IMR-90 (cell line): Measurements from ENCODE around the gene LAMTOR4. TPM values are rescaled to one million over a fixed set of nuclear protein-coding genes. Genes with fewer than 3 reads are reported as not detected.

Experiments used
- ATAC-seq: fragments of 200-7000 bp; cut with Tn5 transposase; 2 replicates; pipeline ENCODE4 v1.9.1; 2020; ENCODE audit warnings: low read depth, mild to moderate bottlenecking, moderate library complexity
- BruUV-seq: library from RNA; stranded (reverse); fragments of 400-500 nt; replicated peaks from 2 replicates; lab custom pipeline; 2021; lab: Mats Ljungman, UMichigan
- CTCF ChIA-PET: fragments of 300-600 bp; formaldehyde crosslinking; extraction: SDS; loops from one replicate; lab custom pipeline; 2021; ENCODE audit warnings: antibody characterized with exemption; lab: Yijun Ruan, JAX
- POLR2A ChIA-PET: fragments of 300-600 bp; sonication (Branson Sonifier 250); formaldehyde crosslinking; loops from one replicate; lab custom pipeline; 2022; ENCODE audit warnings: antibody characterized with exemption; ENCODE audit not compliant: unreplicated experiment; lab: Charles Lee
- DNase-seq: peaks from one replicate; pipeline ENCODE4 v3.0.0; 2013
- H2AFZ ChIP-seq: replicated peaks from 2 replicates; pipeline ENCODE3; 2013; ENCODE audit warnings: low read length, mild to moderate bottlenecking; ENCODE audit not compliant: poor library complexity
- H2AK5ac ChIP-seq: 2 replicates; pipeline ENCODE4 v1.6.1; 2013; ENCODE audit warnings: low read depth, low read length, inconsistent platforms
- H2AK9ac ChIP-seq: replicated peaks from 2 replicates; pipeline ENCODE3; 2013; ENCODE audit warnings: mild to moderate bottlenecking, low read depth, low read length, moderate library complexity; ENCODE audit not compliant: poor library complexity
- H2BK120ac ChIP-seq: 2 replicates; pipeline ENCODE4 v1.6.1; 2013; ENCODE audit warnings: low read depth, low read length, inconsistent platforms
- H2BK15ac ChIP-seq: 3 replicates; pipeline ENCODE4 v1.6.1; 2013; ENCODE audit warnings: low read depth, low read length, inconsistent platforms
- H2BK20ac ChIP-seq: 2 replicates; pipeline ENCODE4 v1.6.1; 2013; ENCODE audit warnings: low read depth, mild to moderate bottlenecking, inconsistent platforms, low read length, moderate library complexity
- H2BK5ac ChIP-seq: 2 replicates; pipeline ENCODE4 v1.6.1; 2013; ENCODE audit warnings: mild to moderate bottlenecking, low read depth, low read length, inconsistent platforms; ENCODE audit not compliant: poor library complexity, severe bottlenecking
- H3K14ac ChIP-seq: replicated peaks from 2 replicates; pipeline ENCODE4 v1.6.1; 2013; ENCODE audit warnings: low read depth, low read length, inconsistent platforms
- H3K18ac ChIP-seq: 2 replicates; pipeline ENCODE4 v1.6.1; 2013; ENCODE audit warnings: low read depth, low read length, control low read depth
- H3K23ac ChIP-seq: 2 replicates; pipeline ENCODE4 v1.6.1; 2013; ENCODE audit warnings: low read depth, low read length, inconsistent platforms
- H3K27ac ChIP-seq: 2 replicates; pipeline ENCODE4 v1.5.1; 2013; ENCODE audit warnings: mild to moderate bottlenecking, control low read depth, low read length; ENCODE audit not compliant: insufficient read depth
- H3K27me3 ChIP-seq: 2 replicates; pipeline ENCODE4 v1.6.1; 2013; ENCODE audit warnings: low read length; ENCODE audit not compliant: control insufficient read depth, insufficient read depth
- H3K36me3 ChIP-seq: 2 replicates; pipeline ENCODE4 v1.6.1; 2013; ENCODE audit warnings: low read length, mixed read lengths; ENCODE audit not compliant: control insufficient read depth, insufficient read depth
- H3K4ac ChIP-seq: 2 replicates; pipeline ENCODE4 v1.6.1; 2013; ENCODE audit warnings: low read depth, low read length, inconsistent platforms
- H3K4me1 ChIP-seq: 2 replicates; pipeline ENCODE4 v1.6.1; 2013; ENCODE audit warnings: low read length, mixed read lengths; ENCODE audit not compliant: control insufficient read depth, insufficient read depth
- H3K4me2 ChIP-seq: 2 replicates; pipeline ENCODE4 v1.6.1; 2013; ENCODE audit warnings: low read depth, mild to moderate bottlenecking, control low read depth, low read length, moderate library complexity
- H3K4me3 ChIP-seq: 2 replicates; pipeline ENCODE4 v1.5.1; 2013; ENCODE audit warnings: low read depth, mild to moderate bottlenecking, control low read depth, low read length, moderate library complexity; ENCODE audit not compliant: insufficient read depth
- H3K56ac ChIP-seq: 2 replicates; pipeline ENCODE4 v1.6.1; 2013; ENCODE audit warnings: low read length, inconsistent platforms; ENCODE audit not compliant: insufficient read depth; ENCODE audit errors: extremely low read depth
- H3K79me1 ChIP-seq, 2 experiments: 2 replicates each; pipeline ENCODE4 v1.6.1; 2013; ENCODE audit warnings: low read length in 2 of 2, inconsistent platforms in 1 of 2, low read depth in 1 of 2
- H3K9ac ChIP-seq: 2 replicates; pipeline ENCODE4 v1.6.1; 2013; ENCODE audit warnings: low read depth, low read length, control low read depth
- H3K9me1 ChIP-seq: 2 replicates; pipeline ENCODE4 v1.6.1; 2013; ENCODE audit warnings: low read length, inconsistent platforms; ENCODE audit not compliant: insufficient read depth
- H3K9me3 ChIP-seq: 2 replicates; pipeline ENCODE4 v1.6.1; 2013; ENCODE audit warnings: low read length; ENCODE audit not compliant: control insufficient read depth, insufficient read depth
- H4K20me1 ChIP-seq: 2 replicates; pipeline ENCODE4 v1.6.1; 2013; ENCODE audit warnings: low read length, inconsistent platforms; ENCODE audit not compliant: insufficient read depth
- H4K5ac ChIP-seq: 2 replicates; pipeline ENCODE4 v1.6.1; 2013; ENCODE audit warnings: mild to moderate bottlenecking, low read depth, low read length, control low read depth
- H4K8ac ChIP-seq, 2 experiments: 2 replicates each; pipeline ENCODE4 v1.6.1; 2013; ENCODE audit warnings: low read depth in 2 of 2, low read length in 2 of 2, control low read depth in 1 of 2, inconsistent platforms in 1 of 2
- H4K91ac ChIP-seq: 2 replicates; pipeline ENCODE4 v1.6.1; 2013; ENCODE audit warnings: low read depth, low read length, inconsistent platforms; ENCODE audit not compliant: insufficient read depth
- MAZ ChIP-seq: IDR thresholded peaks from 2 replicates; pipeline ENCODE4 v1.6.1; 2012; ENCODE audit warnings: low read depth, mild to moderate bottlenecking, low read length, improper control_type of control experiment, moderate library complexity, borderline replicate concordance
- POLR2A ChIP-seq: IDR thresholded peaks from 2 replicates; pipeline ENCODE4 v1.6.1; 2012; ENCODE audit warnings: mild to moderate bottlenecking, low read depth, low read length
- WGBS, 2 experiments: methylation state at CpG; one replicate each; pipeline versions ENCODE4 v1.1.5 to v1.1.7; 2013; ENCODE audit warnings: missing lambda C conversion rate in 2 of 2; ENCODE audit not compliant: insufficient read length in 1 of 2; ENCODE audit errors: extremely low coverage in 2 of 2; 5-methylcytosine and 5-hydroxymethylcytosine counted together
- dilution Hi-C: fragments of 300-500 bp; cut with HindIII; formaldehyde crosslinking; loops from one replicate; pipeline ENCODE4 v1.14.3; 2018; ENCODE audit warnings: low sequenced_read_pairs; ENCODE audit not compliant: unreplicated experiment
- in situ Hi-C: fragments of 300-500 bp; cut with MboI; formaldehyde crosslinking; loops from 3 replicates; pipeline ENCODE4 v1.14.3; 2019; ENCODE audit warnings: low sequenced_read_pairs, inconsistent platforms, mixed read lengths
- intact Hi-C: fragments of 100-400 bp; cut with micrococcal nuclease; formaldehyde crosslinking; loops from 2 replicates; pipeline ENCODE4 v1.10.0; 2022
- polyA plus RNA-seq, 3 experiments: library from polyadenylated mRNA; depleted of rRNA; stranded (reverse); fragments of >200 nt; gene quantifications; 2 replicates each; pipeline ENCODE4 v1.2.3, GENCODE V29; 2012; ENCODE audit warnings: low replicate concordance in 1 of 3
- total RNA-seq: library from RNA; depleted of rRNA; stranded (reverse); fragments of >200 nt; gene quantifications from 2 replicates; pipeline ENCODE4 v1.2.3, GENCODE V29; 2012
- TF ChIP-seq, protein P1 (sequence below): fragments of 150-350 bp; IDR thresholded peaks from 2 replicates; pipeline ENCODE4 v1.6.1; 2016; ENCODE audit warnings: low read depth, mild to moderate bottlenecking, low read length, moderate library complexity, borderline replicate concordance

LAMTOR4 gene
- total and polyA plus RNA-seq, 2 of the 4 experiments (the other 2 are of a cell fraction), result 134 to 268 TPM

DNA sequence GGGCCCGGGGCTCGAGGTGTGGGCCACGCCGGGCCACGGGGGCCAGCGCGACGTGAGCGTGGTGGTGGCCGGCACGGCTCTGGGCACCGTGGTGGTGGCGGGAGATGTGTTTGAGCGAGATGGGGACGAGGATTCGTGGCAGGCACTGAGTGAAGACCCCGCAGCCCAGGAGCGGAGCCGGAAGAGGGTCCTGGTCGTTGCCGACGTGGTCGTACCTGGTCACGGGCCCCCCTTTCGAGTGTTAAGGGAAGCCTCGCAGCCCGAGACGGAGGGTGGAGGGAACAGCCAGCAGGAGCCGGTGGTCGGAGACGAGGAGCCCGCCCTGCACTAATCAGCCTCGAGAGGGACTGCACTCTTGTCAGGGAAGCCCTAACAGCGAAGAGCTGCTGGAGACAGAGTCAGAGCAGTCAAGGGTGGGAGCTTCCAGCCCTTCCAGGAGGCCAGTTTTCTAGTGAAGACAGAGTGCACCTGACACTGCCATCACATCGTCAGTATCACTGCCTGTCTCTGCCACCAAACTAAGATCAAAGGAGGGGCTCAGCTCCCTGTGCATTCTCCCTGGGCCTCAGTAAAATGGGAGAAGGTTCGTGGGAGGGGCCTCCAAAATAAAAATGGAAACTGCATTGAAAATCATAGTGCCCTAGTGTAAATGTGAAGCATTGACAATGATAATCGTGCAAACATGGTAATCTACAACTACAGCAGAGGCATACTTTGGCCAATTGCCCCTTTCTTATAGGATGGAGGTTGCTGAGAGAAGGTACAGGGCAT, 20.7 kb upstream of the LAMTOR4 start:
- Histone ChIP-seq H3K4me2 (peak overlapping the region; percentile 88), H3K4me3 (peak overlapping the region; percentile 68), H4K8ac (peak overlapping the region; percentile 92 to 94), H3K9me3 (no peaks in the 10 kb centered on the region), H3K18ac (peak overlapping the region; percentile 13; the same call in 1 of the 2 replicates), H3K9ac (peak overlapping the region; percentile 97), H4K20me1 (no peaks in the 10 kb centered on the region), H3K36me3 (peaks cover 4% of the 10 kb centered on the region; the same call in 1 of the 2 replicates), H4K91ac (peak overlapping the region; percentile 78), H3K23ac (peak overlapping the region; percentile 94), H2AFZ (peak overlapping the region; percentile 92), H2BK15ac (peak overlapping the region; percentile 1; the same call in 1 of the 3 replicates), H3K56ac (peak overlapping the region; percentile 17; the same call in 1 of the 2 replicates), H3K4me1 (peaks cover 2% of the 10 kb centered on the region; the same call in 1 of the 2 replicates), H3K79me1 (peaks cover 12 to 43% of the 10 kb centered on the region in 2 experiments; a peak in 3 of 4 replicates), H2BK20ac (no peak overlapping the region), H3K27ac (peak overlapping the region; percentile 94), H3K27me3 (no peaks in the 10 kb centered on the region), H2AK5ac (peak overlapping the region; percentile 86), H2AK9ac (peak overlapping the region; percentile 96), H3K4ac (peak overlapping the region; percentile 93), H2BK5ac (peak overlapping the region; percentile 92), H3K14ac (peak overlapping the region; percentile 82), H3K9me1 (peaks cover 4% of the 10 kb centered on the region; the same call in 1 of the 2 replicates), H4K5ac (peak overlapping the region; percentile 75), H2BK120ac (peak overlapping the region; percentile 4; the same call in 1 of the 2 replicates)
- in situ Hi-C loops (no loop called here), dilution Hi-C loops (no loop called here), intact Hi-C loops (no loop called here)
- ATAC-seq (peak; percentile 10), DNase-seq (no peak)
- ChIA-PET POLR2A (no interaction called here), CTCF (interaction anchor here (0.6 kb wide), 1 partner anchor 138 kb away, joined by 3 read pairs; no protein-coding TSS in a partner anchor)
- TF ChIP-seq, protein P1, sequence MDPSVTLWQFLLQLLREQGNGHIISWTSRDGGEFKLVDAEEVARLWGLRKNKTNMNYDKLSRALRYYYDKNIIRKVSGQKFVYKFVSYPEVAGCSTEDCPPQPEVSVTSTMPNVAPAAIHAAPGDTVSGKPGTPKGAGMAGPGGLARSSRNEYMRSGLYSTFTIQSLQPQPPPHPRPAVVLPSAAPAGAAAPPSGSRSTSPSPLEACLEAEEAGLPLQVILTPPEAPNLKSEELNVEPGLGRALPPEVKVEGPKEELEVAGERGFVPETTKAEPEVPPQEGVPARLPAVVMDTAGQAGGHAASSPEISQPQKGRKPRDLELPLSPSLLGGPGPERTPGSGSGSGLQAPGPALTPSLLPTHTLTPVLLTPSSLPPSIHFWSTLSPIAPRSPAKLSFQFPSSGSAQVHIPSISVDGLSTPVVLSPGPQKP, result no peak
- no peak for TF ChIP-seq POLR2A
- no peak for TF ChIP-seq MAZ
- 4% methylated on average over 25 of the region's 37 CpGs; no CpG with 5 or more reads in 1 of the 2 experiments for WGBS, 2 experiments
- no TSS peak for BruUV-seq
